ENCODE results near the gene PRAME.

- TF ChIP-seq, protein P1, sequence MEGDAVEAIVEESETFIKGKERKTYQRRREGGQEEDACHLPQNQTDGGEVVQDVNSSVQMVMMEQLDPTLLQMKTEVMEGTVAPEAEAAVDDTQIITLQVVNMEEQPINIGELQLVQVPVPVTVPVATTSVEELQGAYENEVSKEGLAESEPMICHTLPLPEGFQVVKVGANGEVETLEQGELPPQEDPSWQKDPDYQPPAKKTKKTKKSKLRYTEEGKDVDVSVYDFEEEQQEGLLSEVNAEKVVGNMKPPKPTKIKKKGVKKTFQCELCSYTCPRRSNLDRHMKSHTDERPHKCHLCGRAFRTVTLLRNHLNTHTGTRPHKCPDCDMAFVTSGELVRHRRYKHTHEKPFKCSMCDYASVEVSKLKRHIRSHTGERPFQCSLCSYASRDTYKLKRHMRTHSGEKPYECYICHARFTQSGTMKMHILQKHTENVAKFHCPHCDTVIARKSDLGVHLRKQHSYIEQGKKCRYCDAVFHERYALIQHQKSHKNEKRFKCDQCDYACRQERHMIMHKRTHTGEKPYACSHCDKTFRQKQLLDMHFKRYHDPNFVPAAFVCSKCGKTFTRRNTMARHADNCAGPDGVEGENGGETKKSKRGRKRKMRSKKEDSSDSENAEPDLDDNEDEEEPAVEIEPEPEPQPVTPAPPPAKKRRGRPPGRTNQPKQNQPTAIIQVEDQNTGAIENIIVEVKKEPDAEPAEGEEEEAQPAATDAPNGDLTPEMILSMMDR (IDR thresholded peaks at IDR 0.05) = no peak
- TF ChIP-seq POLR2A (IDR thresholded peaks at IDR 0.05) = no peak
- TF ChIP-seq POLR2AphosphoS5 (IDR thresholded peaks at IDR 0.05) = no peak
Observed at GRCh38 chr22:22545084-22545483, 14.0 kb downstream of the PRAME start.

Measured in breast epithelium (tissue), 3 donors.